Body of pancreas (tissue), 4 donors: ENCODE results near the gene ZNF688. TPM values are rescaled to one million over a fixed set of nuclear protein-coding genes. Genes with fewer than 3 reads are reported as not detected.

Experiments
- ATAC-seq: fragments of 150-250 bp; one replicate; pipeline ENCODE4 v1.9.1; 2016
- DNase-seq, 4 donors: peaks; one replicate each; pipeline ENCODE4 v3.0.0-alpha.2; 2019
- H3K27ac ChIP-seq, 4 donors: fragments of 200-600 bp; sonication (generic); 1 replicate in 3 of 4; 2 replicates in 1 of 4; pipeline versions ENCODE4 v1.5.1 to v1.6.1; 2016 to 2019; ENCODE audit warnings: mild to moderate bottlenecking in 1 of 4, mixed read lengths in 1 of 4, moderate library complexity in 1 of 4
- H3K27me3 ChIP-seq, 2 donors: fragments of 200-600 bp; sonication (generic); one replicate each; pipeline ENCODE4 v1.6.0; 2016; ENCODE audit warnings: mild to moderate bottlenecking in 1 of 2
- H3K36me3 ChIP-seq, 2 donors: fragments of 200-600 bp; sonication (generic); replicated peaks in 1 of 2; 2 replicates each; pipeline ENCODE4 v1.5.1; 2016; ENCODE audit warnings: low read depth in 2 of 2; ENCODE audit not compliant: insufficient read depth in 1 of 2
- H3K4me1 ChIP-seq: fragments of 200-600 bp; sonication (generic); one replicate; pipeline ENCODE4 v1.6.0; 2016
- H3K4me3 ChIP-seq, 2 donors: fragments of 200-600 bp; sonication (generic); 1 replicate in 1 of 2; 2 replicates in 1 of 2; pipeline ENCODE4 v1.5.1; 2016 to 2019
- H3K9me3 ChIP-seq, 3 donors: fragments of 200-600 bp; sonication (generic); 1 replicate in 2 of 3; 2 replicates in 1 of 3; pipeline ENCODE4 v1.5.1; 2016
- POLR2A ChIP-seq, 3 donors: fragments of 450-650 bp; IDR thresholded peaks; one replicate each; pipeline ENCODE4 v1.6.1; 2016; ENCODE audit warnings: antibody characterized with exemption in 3 of 3, mild to moderate bottlenecking in 2 of 3
- WGBS, 2 donors: methylation state at CpG; one replicate each; pipeline ENCODE4 v1.1.5; 2017; 5-methylcytosine and 5-hydroxymethylcytosine counted together
- intact Hi-C: fragments of 100-400 bp; cut with DNase I; formaldehyde crosslinking; loops from one replicate; pipeline ENCODE4 v1.15.1; 2023
- total RNA-seq, 2 donors: library from RNA; depleted of rRNA; stranded (reverse); fragments of >200 nt; gene quantifications; one replicate each; pipeline ENCODE4 v1.1.0, GENCODE V29; 2016
- TF ChIP-seq, protein P1 (sequence below), 7 experiments: fragments of 450-650 bp in 4 of 7; fragments of 200-600 bp in 3 of 7; sonication (generic) in 3 of 7; IDR thresholded peaks; one replicate each; pipeline ENCODE4 v1.5.1; 2016 to 2019; ENCODE audit warnings: antibody characterized with exemption in 7 of 7

ZNF688 gene
- total RNA-seq, 2 donors from 2014 or later = 19.2 to 27.4 TPM

DNA sequence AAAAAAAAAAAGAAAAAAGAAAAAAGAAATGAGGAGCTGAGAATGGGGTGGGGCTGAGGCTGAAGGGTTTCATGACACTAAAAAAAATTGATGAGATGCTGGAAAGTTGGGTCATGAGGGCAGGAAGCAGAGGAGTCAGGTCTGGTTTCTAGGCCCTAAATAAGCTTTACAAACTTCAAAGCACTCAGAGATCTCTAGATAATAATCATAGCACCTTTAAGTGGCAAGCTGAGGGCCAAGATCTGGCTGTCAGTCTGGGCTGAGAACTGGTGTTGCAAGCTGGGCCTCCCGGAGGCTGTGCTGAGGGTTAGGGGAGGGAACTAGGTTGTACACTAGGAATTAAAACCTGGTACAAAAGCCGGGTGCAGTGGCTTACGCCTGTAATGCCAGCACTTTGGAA, 19.7 kb downstream of the ZNF688 start:
- Histone ChIP-seq H3K27me3 (no peaks in the 10 kb centered on the region), H3K36me3 (peaks cover 0 to 2% of the 10 kb centered on the region in 2 donors), H3K9me3 (no peaks in the 10 kb centered on the region), H3K4me1 (peaks cover 11% of the 10 kb centered on the region), H3K4me3 (no peak overlapping the region), H3K27ac (no peak overlapping the region)
- ATAC-seq (no peak), DNase-seq (no peak)
- WGBS, 2 donors = 79 to 89% methylated on average over 3 of the region's 3 CpGs
- TF ChIP-seq POLR2A (IDR thresholded peaks at IDR 0.05) = no peak
- TF ChIP-seq, protein P1, sequence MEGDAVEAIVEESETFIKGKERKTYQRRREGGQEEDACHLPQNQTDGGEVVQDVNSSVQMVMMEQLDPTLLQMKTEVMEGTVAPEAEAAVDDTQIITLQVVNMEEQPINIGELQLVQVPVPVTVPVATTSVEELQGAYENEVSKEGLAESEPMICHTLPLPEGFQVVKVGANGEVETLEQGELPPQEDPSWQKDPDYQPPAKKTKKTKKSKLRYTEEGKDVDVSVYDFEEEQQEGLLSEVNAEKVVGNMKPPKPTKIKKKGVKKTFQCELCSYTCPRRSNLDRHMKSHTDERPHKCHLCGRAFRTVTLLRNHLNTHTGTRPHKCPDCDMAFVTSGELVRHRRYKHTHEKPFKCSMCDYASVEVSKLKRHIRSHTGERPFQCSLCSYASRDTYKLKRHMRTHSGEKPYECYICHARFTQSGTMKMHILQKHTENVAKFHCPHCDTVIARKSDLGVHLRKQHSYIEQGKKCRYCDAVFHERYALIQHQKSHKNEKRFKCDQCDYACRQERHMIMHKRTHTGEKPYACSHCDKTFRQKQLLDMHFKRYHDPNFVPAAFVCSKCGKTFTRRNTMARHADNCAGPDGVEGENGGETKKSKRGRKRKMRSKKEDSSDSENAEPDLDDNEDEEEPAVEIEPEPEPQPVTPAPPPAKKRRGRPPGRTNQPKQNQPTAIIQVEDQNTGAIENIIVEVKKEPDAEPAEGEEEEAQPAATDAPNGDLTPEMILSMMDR (IDR thresholded peaks at IDR 0.05) = no peak
- intact Hi-C loops = no loop called here

DNA sequence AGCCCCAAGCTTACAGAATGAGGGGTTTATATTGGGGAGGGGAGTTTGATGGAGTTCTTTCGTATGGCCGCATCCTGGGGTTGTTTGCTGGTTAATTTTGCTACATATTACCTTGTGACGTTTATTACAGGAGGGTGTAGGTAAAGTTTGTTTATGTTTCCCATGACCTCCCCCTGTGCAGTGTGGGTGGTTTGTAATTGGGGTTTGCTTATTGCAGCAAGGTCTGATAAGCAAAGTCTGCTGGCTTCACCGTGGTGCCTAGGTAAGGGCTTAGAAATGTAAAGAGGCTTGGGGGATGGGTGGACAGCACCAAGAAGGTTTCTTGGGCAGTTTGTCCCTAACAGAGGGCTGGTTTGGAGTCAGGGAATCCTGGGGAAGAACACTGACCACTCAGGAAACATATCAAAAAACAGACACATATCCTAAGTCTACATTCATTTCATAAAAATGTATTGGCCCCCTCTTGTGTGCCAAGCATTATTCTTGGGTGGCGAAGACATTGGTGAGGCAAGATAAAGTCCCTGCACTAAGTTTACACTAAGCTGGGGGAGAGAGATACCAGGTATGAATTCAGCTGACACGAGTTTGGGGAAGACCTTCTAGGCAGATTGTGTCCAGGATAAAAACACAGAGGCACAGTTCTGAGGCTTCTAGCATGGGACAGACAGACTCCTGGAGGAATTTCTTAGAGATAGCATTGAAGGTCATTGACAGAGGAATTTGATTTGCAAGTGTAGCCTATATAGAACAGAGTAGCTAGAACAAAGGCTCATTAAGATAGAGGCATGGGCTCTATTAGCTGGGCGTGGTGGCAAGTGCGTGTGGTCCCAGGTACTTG, 22.9 kb downstream of the ZNF688 start:
- DNase-seq (no peak), ATAC-seq (no peak)
- Histone ChIP-seq H3K4me3 (no peak overlapping the region), H3K27ac (no peak overlapping the region), H3K9me3 (no peaks in the 10 kb centered on the region), H3K4me1 (no peaks in the 10 kb centered on the region), H3K36me3 (no peaks in the 10 kb centered on the region), H3K27me3 (no peaks in the 10 kb centered on the region)
- TF ChIP-seq POLR2A (IDR thresholded peaks at IDR 0.05) = no peak
- TF ChIP-seq, protein P1 (IDR thresholded peaks at IDR 0.05) = no peak
- intact Hi-C loops = no loop called here
- 63 to 68% methylated on average over 8 of the region's 8 CpGs for WGBS, 2 donors

DNA sequence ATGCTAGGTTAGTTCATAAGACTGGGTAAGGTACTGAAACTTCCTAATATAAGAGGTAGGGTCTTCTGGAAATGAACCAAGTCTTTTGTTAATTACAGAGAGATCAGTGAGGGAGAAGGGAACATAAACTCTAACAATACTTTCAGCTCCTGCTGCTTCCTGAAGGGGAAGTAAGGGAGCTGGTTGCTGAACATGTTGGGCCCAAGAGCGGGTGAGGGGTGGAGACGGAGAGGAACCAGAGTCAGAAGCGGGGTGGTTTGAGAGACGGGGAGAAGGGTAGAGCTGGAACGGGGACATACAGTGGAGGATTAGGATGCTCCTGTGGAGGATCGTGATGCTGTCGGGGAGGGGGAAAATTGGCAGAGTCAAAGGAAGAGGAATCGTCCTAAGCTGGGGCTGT, 25.4 kb downstream of the ZNF688 start:
- DNase-seq (no peak), ATAC-seq (no peak)
- Histone ChIP-seq H3K9me3 (no peaks in the 10 kb centered on the region), H3K4me3 (no peak overlapping the region), H3K27me3 (no peaks in the 10 kb centered on the region), H3K27ac (no peak overlapping the region), H3K36me3 (no peaks in the 10 kb centered on the region), H3K4me1 (peaks cover 11% of the 10 kb centered on the region)
- TF ChIP-seq POLR2A (IDR thresholded peaks at IDR 0.05) = no peak
- TF ChIP-seq, protein P1 (IDR thresholded peaks at IDR 0.05) = no peak
- intact Hi-C loops = no loop called here
- 66 to 84% methylated on average over 8 of the region's 8 CpGs for WGBS, 2 donors

DNA sequence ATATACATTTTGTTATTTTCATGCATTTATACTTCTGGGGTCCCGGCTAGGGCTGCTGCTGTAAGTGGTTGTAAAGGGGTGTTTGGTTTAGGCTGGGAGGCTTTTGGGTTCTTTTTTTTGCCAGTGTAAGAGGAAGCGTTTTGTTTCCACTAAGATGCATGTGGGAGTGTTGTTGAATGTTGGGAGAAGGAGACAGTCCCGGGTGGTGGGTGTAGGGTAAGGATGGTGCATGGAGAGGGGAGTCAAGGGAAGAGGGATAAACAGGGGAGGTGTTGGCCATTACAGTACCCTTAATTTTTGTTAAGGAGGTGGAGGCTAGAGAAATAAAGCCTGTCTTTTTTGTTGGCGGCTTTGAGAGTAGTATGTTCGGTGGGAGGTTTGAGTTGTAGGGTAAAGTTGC, 28.4 kb downstream of the ZNF688 start:
- Histone ChIP-seq H3K27ac (no peak overlapping the region), H3K27me3 (no peaks in the 10 kb centered on the region), H3K4me3 (no peak overlapping the region), H3K4me1 (peaks cover 28% of the 10 kb centered on the region), H3K9me3 (no peaks in the 10 kb centered on the region), H3K36me3 (no peaks in the 10 kb centered on the region)
- WGBS, 2 donors = 82 to 90% methylated on average over 5 of the region's 5 CpGs
- DNase-seq (no peak), ATAC-seq (no peak)
- TF ChIP-seq POLR2A (IDR thresholded peaks at IDR 0.05) = no peak
- TF ChIP-seq, protein P1 (IDR thresholded peaks at IDR 0.05) = no peak
- intact Hi-C loops = no loop called here
